Suprapubic skin (tissue), 4 donors: ENCODE results near the gene DSC2.

ENCODE experiments used
- CTCF ChIP-seq, 2 donors: fragments of 200-600 bp in 1 of 2; fragments of 450-650 bp in 1 of 2; sonication (generic) in 1 of 2; IDR thresholded peaks; one replicate each; pipeline ENCODE4 v1.5.1; 2016 to 2019; ENCODE audit warnings: antibody characterized with exemption in 2 of 2, mild to moderate bottlenecking in 1 of 2, moderate library complexity in 1 of 2
- POLR2A ChIP-seq, 2 donors: fragments of 450-650 bp; IDR thresholded peaks; one replicate each; pipeline ENCODE4 v1.6.1; 2017; ENCODE audit warnings: antibody characterized with exemption in 2 of 2, mild to moderate bottlenecking in 2 of 2, moderate library complexity in 2 of 2
- POLR2AphosphoS5 ChIP-seq, 3 donors: sonication (generic); formaldehyde crosslinking; IDR thresholded peaks; one replicate each; pipeline ENCODE4 v1.6.1; 2017; ENCODE audit warnings: antibody characterized with exemption in 3 of 3

DNA sequence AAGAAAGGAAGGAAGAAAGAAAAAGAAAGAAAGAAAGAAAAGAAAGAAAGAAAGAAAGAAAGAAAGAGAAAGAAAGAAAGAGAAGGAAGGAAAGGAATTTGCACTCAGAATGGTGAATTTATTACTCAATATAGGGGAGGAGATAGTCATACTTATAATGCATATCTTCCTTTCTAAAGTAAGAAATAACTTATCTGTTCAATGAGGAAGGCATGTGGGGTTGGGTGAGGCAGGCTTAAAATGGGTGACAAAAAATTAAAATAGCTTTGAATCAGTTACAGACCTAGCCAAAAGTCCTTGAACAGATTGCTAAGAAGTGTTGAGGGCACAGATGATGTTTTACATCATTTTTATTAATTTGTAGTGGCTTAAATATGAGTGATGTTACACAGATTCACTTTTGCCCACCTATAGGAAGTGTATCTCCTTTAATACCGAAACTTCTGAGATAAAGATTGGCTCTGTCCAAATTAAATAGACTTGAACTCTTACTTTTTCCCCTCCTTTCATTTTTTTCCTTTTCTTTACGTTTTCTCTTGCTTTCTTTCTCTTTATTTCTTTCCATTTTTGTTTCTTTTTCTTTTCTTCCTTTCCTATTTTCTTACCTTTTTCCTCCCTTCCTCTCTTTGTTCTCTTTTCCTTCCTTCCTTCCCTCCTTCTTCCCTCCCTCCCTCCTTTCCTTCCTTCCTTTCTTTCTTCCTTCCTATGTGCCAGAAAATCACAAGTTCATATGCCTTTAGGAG lies 14.8 kb upstream of the DSC2 start:
- TF ChIP-seq CTCF (IDR thresholded peaks at IDR 0.05) (no peak), POLR2A (IDR thresholded peaks at IDR 0.05) (no peak), POLR2AphosphoS5 (IDR thresholded peaks at IDR 0.05) (no peak)
